ENCODE measurements around the gene ZBTB20.

DNA sequence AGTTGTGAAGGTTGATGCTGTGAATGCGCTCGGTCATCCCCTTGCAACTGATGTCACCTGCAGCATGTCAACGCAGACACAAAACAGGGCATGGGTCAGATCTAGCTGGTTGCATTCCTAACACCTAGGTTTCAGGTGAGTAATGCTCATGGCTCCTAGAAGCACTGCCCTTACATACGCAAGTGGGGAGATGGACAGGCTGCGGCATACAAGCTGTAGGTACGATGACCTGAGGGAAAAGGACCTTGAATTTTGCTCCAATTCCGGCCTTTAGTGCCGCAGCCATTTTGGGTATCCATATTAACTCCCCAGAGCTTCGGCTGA lies 795.3 kb downstream of the ZBTB20 start:
- TF ChIP-seq POLR2AphosphoS5 (IDR thresholded peaks at IDR 0.05; ENCODE audit: low read depth, low read length) (no peak), TAF1 (IDR thresholded peaks at IDR 0.05; ENCODE audit: borderline replicate concordance, insufficient read depth, low read length) (no peak)
